ENCODE measurements around the gene CFAP43.

DNA sequence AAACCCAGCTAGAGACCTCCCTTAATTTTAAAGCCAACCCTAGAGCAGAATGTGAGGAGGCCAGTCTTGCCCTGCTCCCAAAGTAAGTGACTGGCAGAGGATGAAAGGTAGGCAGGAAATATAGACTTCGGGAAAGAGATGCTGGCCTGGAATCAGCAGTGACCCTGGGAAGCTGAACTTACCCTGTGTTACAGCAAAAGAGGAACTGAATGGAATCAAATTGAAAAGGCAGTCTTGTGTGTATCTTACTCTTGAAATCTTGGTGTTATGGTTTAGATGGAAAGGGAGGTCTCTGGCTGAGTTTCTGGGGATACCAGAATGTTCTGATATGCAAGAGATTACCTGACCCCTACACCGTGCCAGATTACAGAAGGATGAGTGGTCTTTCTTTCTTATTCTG, 7.9 kb upstream of the CFAP43 start:
- no peak for TF ChIP-seq CTCF (IDR thresholded peaks at IDR 0.05)
- TF ChIP-seq POLR2AphosphoS5 (IDR thresholded peaks at IDR 0.05) = no peak
- no peak for TF ChIP-seq EP300 (IDR thresholded peaks at IDR 0.05)

All from esophagus muscularis mucosa (tissue), 4 donors.